Fibroblast of lung (primary cell): Measurements from ENCODE around the gene SPATC1L. TPM values are rescaled to one million over a fixed set of nuclear protein-coding genes. Genes with fewer than 3 reads are reported as not detected.
"Not testable (repeated sequence)": the region's sequence is repeated elsewhere in the genome, so short reads cannot be mapped to it uniquely, and the experiment has no call there.

Experiments used
- DNase-seq, 2 donors: peaks; one replicate each; pipeline versions ENCODE4 v3.0.0 to v3.0.0-alpha.2; 2010; ENCODE audit warnings: low read depth in 2 of 2
- H2AFZ ChIP-seq: 2 replicates; pipeline ENCODE4 v1.5.1; 2012; ENCODE audit warnings: low read length, control low read depth, inconsistent platforms
- H3K27ac ChIP-seq: 2 replicates; pipeline ENCODE4 v1.5.1; 2011; ENCODE audit warnings: low read length, control low read depth; ENCODE audit not compliant: insufficient read depth
- H3K27me3 ChIP-seq: 2 replicates; pipeline ENCODE4 v1.5.1; 2011; ENCODE audit warnings: mild to moderate bottlenecking, low read length; ENCODE audit not compliant: control insufficient read depth, insufficient read depth
- H3K36me3 ChIP-seq: 2 replicates; pipeline ENCODE4 v1.5.1; 2011; ENCODE audit warnings: low read length; ENCODE audit not compliant: control insufficient read depth, insufficient read depth
- H3K4me1 ChIP-seq: 2 replicates; pipeline ENCODE4 v1.5.1; 2011; ENCODE audit warnings: low read length; ENCODE audit not compliant: control insufficient read depth, insufficient read depth; ENCODE audit errors: extremely low read depth
- H3K4me2 ChIP-seq: 2 replicates; pipeline ENCODE4 v1.5.1; 2011; ENCODE audit warnings: low read length, control low read depth; ENCODE audit not compliant: insufficient read depth; ENCODE audit errors: extremely low read depth
- H3K4me3 ChIP-seq, 4 experiments: fragments of 200-600 bp in 1 of 4; sonication (generic) in 1 of 4; replicated peaks in 1 of 4; 2 replicates each; pipeline ENCODE4 v1.5.1; 2011 to 2016; ENCODE audit warnings: low read length in 4 of 4, low read depth in 3 of 4, mild to moderate bottlenecking in 3 of 4, control low read depth in 2 of 4, inconsistent platforms in 1 of 4, mixed read lengths in 1 of 4; ENCODE audit not compliant: insufficient read depth in 1 of 4; ENCODE audit errors: control extremely low read depth in 1 of 4
- H3K79me2 ChIP-seq: 2 replicates; pipeline ENCODE4 v1.5.1; 2012; ENCODE audit warnings: mild to moderate bottlenecking, low read length, inconsistent platforms; ENCODE audit not compliant: control insufficient read depth, insufficient read depth
- H3K9ac ChIP-seq: 2 replicates; pipeline ENCODE4 v1.5.1; 2011; ENCODE audit warnings: mild to moderate bottlenecking, low read length, control low read depth; ENCODE audit not compliant: insufficient read depth
- H3K9me3 ChIP-seq: 2 replicates; pipeline ENCODE4 v1.5.1; 2012; ENCODE audit warnings: low read depth, low read length; ENCODE audit not compliant: control insufficient read depth, insufficient read depth
- H4K20me1 ChIP-seq: 2 replicates; pipeline ENCODE4 v1.5.1; 2011; ENCODE audit warnings: low read length; ENCODE audit not compliant: control insufficient read depth, insufficient read depth; ENCODE audit errors: extremely low read depth
- CTCF ChIP-seq, 2 donors: IDR thresholded peaks in 1 of 2; conservative IDR thresholded peaks in 1 of 2; 1 replicate in 1 of 2; 2 replicates in 1 of 2; pipeline ENCODE4 v1.5.1; 2011 to 2012; ENCODE audit warnings: low read length in 2 of 2, control low read depth in 1 of 2, inconsistent platforms in 1 of 2, low read depth in 1 of 2, mild to moderate bottlenecking in 1 of 2
- EZH2 ChIP-seq: IDR thresholded peaks from 2 replicates; pipeline ENCODE4 v1.5.1; 2012; ENCODE audit warnings: low read length, control low read depth, mild to moderate bottlenecking; ENCODE audit errors: missing control alignments
- polyA plus RNA-seq, 2 donors: library from polyadenylated mRNA; depleted of rRNA in 1 of 2; stranded (reverse) in 1 of 2; unstranded in 1 of 2; fragments of >200 nt; gene quantifications; 2 replicates each; pipeline ENCODE4 v1.2.1, GENCODE V29; 2011 to 2012; ENCODE audit warnings: missing spikeins in 1 of 2
- total RNA-seq: library from RNA; depleted of rRNA; stranded (reverse); fragments of >200 nt; gene quantifications from 2 replicates; pipeline ENCODE4 v1.2.1, GENCODE V29; 2014

SPATC1L gene
- total and polyA plus RNA-seq, 2 donors (not counting 1 experiment from before 2014, with no cell fraction given), result 2.9 to 9.6 TPM

GRCh38 chr21:46171585-46171984, 12.7 kb downstream of the SPATC1L start:
- no peak overlapping the region for H3K9ac ChIP-seq
- H2AFZ ChIP-seq, result no peak overlapping the region
- DNase-seq, result no peak
- no peaks in the 10 kb centered on the region for H3K36me3 ChIP-seq
- TF ChIP-seq CTCF (conservative IDR thresholded peaks at IDR 0.05 in 1 of 2, IDR thresholded peaks at IDR 0.05 in 1 of 2; ENCODE audit: low read depth in 1 of 2, low read length in 2 of 2), result no peak
- TF ChIP-seq EZH2, result no peak
- H3K4me2 ChIP-seq, result no peak overlapping the region
- H3K9me3 ChIP-seq, result no peaks in the 10 kb centered on the region
- H3K4me3 ChIP-seq, result no peak overlapping the region
- no peaks in the 10 kb centered on the region for H3K4me1 ChIP-seq
- H3K79me2 ChIP-seq, result no peaks in the 10 kb centered on the region
- no peaks in the 10 kb centered on the region for H4K20me1 ChIP-seq
- no peak overlapping the region for H3K27ac ChIP-seq
- no peaks in the 10 kb centered on the region for H3K27me3 ChIP-seq

- not testable (repeated sequence) for H3K79me2 ChIP-seq, H3K27ac ChIP-seq, H2AFZ ChIP-seq, DNase-seq, H3K27me3 ChIP-seq, H3K4me2 ChIP-seq, H4K20me1 ChIP-seq, H3K9ac ChIP-seq, H3K9me3 ChIP-seq, H3K4me3 ChIP-seq, H3K36me3 ChIP-seq, H3K4me1 ChIP-seq
Measured at GRCh38 chr21:46170436-46171193, 13.6 kb downstream of the SPATC1L start.

GRCh38 chr21:46168659-46169386, 15.4 kb downstream of the SPATC1L start:
- no peak for DNase-seq
- H2AFZ ChIP-seq, result no peak overlapping the region
- H3K4me3 ChIP-seq, result no peak overlapping the region
- no peaks in the 10 kb centered on the region for H3K27me3 ChIP-seq
- H3K36me3 ChIP-seq, result no peaks in the 10 kb centered on the region
- H3K4me1 ChIP-seq, result no peaks in the 10 kb centered on the region
- H3K9ac ChIP-seq, result no peak overlapping the region
- H3K27ac ChIP-seq, result no peak overlapping the region
- H4K20me1 ChIP-seq, result no peaks in the 10 kb centered on the region
- no peak overlapping the region for H3K4me2 ChIP-seq
- no peaks in the 10 kb centered on the region for H3K79me2 ChIP-seq
- TF ChIP-seq CTCF (conservative IDR thresholded peaks at IDR 0.05 in 1 of 2, IDR thresholded peaks at IDR 0.05 in 1 of 2; ENCODE audit: low read depth in 1 of 2, low read length in 2 of 2) (no peak), EZH2 (no peak)
- no peaks in the 10 kb centered on the region for H3K9me3 ChIP-seq
